Naive thymus-derived CD4-positive, alpha-beta T cell (primary cell): ENCODE data around the gene NXPH3. TPM values are rescaled to one million over a fixed set of nuclear protein-coding genes. Genes with fewer than 3 reads are reported as not detected.
A peak's percentile ranks its signal among the peaks of the same experiment; 100 is the strongest.

Experiments
- ATAC-seq: fragments of 150-1000 bp; cut with Tn5 transposase; 2 replicates; pipeline ENCODE4 v1.10.0; 2021; ENCODE audit warnings: mild to moderate bottlenecking, moderate library complexity
- CTCF ChIA-PET: fragments of 350-600 bp; sonication (Branson Sonifier 250); formaldehyde crosslinking; loops from one replicate; lab custom pipeline; 2021; ENCODE audit warnings: antibody characterized with exemption; lab: Charles Lee
- POLR2A ChIA-PET: fragments of 350-600 bp; sonication (Branson Sonifier 250); formaldehyde crosslinking; loops from one replicate; lab custom pipeline; 2021; ENCODE audit warnings: antibody characterized with exemption, inconsistent platforms; lab: Charles Lee
- DNase-seq, 9 donors: peaks; one replicate each; pipeline versions ENCODE4 v3.0.0 to v3.0.0-alpha.2; 2020 to 2022; ENCODE audit warnings: mixed read lengths in 1 of 9
- H3K27ac ChIP-seq: one replicate; pipeline ENCODE4 v1.7.0; 2013; ENCODE audit warnings: mild to moderate bottlenecking, low read depth, low read length, moderate library complexity
- H3K27me3 ChIP-seq, 2 donors: one replicate each; pipeline ENCODE4 v1.7.0; 2013; ENCODE audit warnings: low read length in 2 of 2, mild to moderate bottlenecking in 2 of 2, moderate library complexity in 2 of 2; ENCODE audit not compliant: control insufficient read depth in 2 of 2, insufficient read depth in 2 of 2
- H3K36me3 ChIP-seq, 3 experiments: 1 replicate in 2 of 3; 2 replicates in 1 of 3; pipeline ENCODE4 v1.7.0; 2013; ENCODE audit warnings: low read length in 3 of 3, mild to moderate bottlenecking in 3 of 3, moderate library complexity in 1 of 3; ENCODE audit not compliant: insufficient read depth in 3 of 3, control insufficient read depth in 2 of 3
- H3K4me1 ChIP-seq, 2 donors: one replicate each; pipeline ENCODE4 v1.7.0; 2013; ENCODE audit warnings: low read length in 2 of 2, mild to moderate bottlenecking in 2 of 2, moderate library complexity in 1 of 2; ENCODE audit not compliant: control insufficient read depth in 2 of 2, insufficient read depth in 2 of 2
- H3K4me3 ChIP-seq: 2 replicates; pipeline ENCODE4 v1.7.0; 2013; ENCODE audit warnings: mild to moderate bottlenecking, low read length
- H3K9me3 ChIP-seq, 3 experiments: 1 replicate in 2 of 3; 2 replicates in 1 of 3; pipeline ENCODE4 v1.7.0; 2013; ENCODE audit warnings: low read length in 3 of 3; ENCODE audit not compliant: control insufficient read depth in 2 of 3
- H3K27ac Mint-ChIP-seq, 9 donors: one replicate each; pipeline ENCODE4 v1.8.0; 2020 to 2022; ENCODE audit warnings: mixed read lengths in 9 of 9, mild to moderate bottlenecking in 8 of 9, moderate library complexity in 5 of 9, inconsistent platforms in 2 of 9
- H3K27me3 Mint-ChIP-seq, 5 donors: one replicate each; pipeline ENCODE4 v1.8.0; 2021 to 2022; ENCODE audit warnings: mixed read lengths in 5 of 5, mild to moderate bottlenecking in 1 of 5
- H3K36me3 Mint-ChIP-seq, 5 donors: one replicate each; pipeline ENCODE4 v1.8.0; 2020 to 2022; ENCODE audit warnings: mixed read lengths in 5 of 5, mild to moderate bottlenecking in 3 of 5, inconsistent platforms in 1 of 5
- H3K4me1 Mint-ChIP-seq, 7 donors: one replicate each; pipeline ENCODE4 v1.8.0; 2020 to 2022; ENCODE audit warnings: mixed read lengths in 7 of 7, mild to moderate bottlenecking in 3 of 7, inconsistent platforms in 1 of 7
- H3K4me3 Mint-ChIP-seq, 10 donors: one replicate each; pipeline ENCODE4 v1.8.0; 2020 to 2022; ENCODE audit warnings: mild to moderate bottlenecking in 10 of 10, mixed read lengths in 10 of 10, moderate library complexity in 6 of 10, inconsistent platforms in 2 of 10
- H3K9me3 Mint-ChIP-seq, 11 donors: one replicate each; pipeline ENCODE4 v1.8.0; 2020 to 2022; ENCODE audit warnings: mixed read lengths in 11 of 11, mild to moderate bottlenecking in 4 of 11, inconsistent platforms in 1 of 11, moderate library complexity in 1 of 11
- intact Hi-C, 2 donors: fragments of 100-400 bp; cut with micrococcal nuclease; formaldehyde crosslinking; loops; one replicate each; pipeline ENCODE4 v1.15.1; 2023
- polyA plus RNA-seq, 2 donors: library from polyadenylated mRNA; unstranded; fragments of 300-500 nt; fragmentation: Illumina TruSeq; gene quantifications; one replicate each; pipeline ENCODE4 v1.2.3, GENCODE V29; 2021
- total RNA-seq, 6 experiments: library from RNA in 5 of 6; stranded (reverse) in 5 of 6; gene quantifications; 1 replicate in 5 of 6; 2 replicates in 1 of 6; pipeline ENCODE4 v1.2.3 and lab custom pipeline; 2021 to 2026

The NXPH3 gene
- total and polyA plus RNA-seq, 7 experiments from 2014 or later: not detected

DNA sequence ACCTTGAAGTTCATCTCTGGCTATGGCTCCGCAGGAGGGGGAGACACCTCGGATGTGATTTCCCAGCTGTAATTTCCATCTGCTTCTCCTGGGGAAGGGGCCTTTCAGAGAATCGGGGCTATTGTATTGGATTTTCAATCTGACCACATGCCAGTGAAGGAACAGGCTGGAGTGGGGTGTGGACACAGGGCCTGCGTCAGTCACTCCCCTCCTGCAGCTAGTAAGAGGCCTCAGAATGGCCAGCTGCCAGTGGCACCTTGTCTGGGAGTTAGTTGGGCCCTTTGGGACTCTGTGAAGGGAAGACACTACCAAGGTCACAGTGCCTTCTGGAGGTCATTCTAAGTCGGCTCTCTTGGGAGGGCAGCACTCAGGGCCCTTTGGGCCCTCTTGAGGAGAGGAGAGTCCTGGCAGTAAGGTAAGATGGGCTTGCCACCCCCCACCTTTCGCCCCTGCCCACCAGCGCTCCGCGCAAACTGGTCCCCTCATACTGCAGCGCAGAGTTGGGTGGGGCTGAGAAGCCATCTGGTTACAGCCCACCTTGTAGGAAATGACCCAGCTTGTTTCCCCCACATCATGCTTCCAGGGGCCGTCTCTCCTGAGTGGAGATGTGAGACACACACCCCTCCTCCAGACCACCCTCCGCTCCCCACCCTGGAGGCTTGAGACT lies 5.4 kb downstream of the NXPH3 start:
- no peaks in the 10 kb centered on the region for H3K9me3 ChIP-seq
- Mint-ChIP-seq H3K4me3 (no peak overlapping the region), H3K9me3 (peaks cover 0 to 2% (median 0%) of the 10 kb centered on the region in 11 donors), H3K27ac (no peak overlapping the region), H3K27me3 (peaks cover 16 to 27% (median 18%) of the 10 kb centered on the region in 5 donors), H3K4me1 (peaks cover 0 to 7% (median 4%) of the 10 kb centered on the region in 7 donors), H3K36me3 (no peaks in the 10 kb centered on the region)
- H3K27ac ChIP-seq: no peak overlapping the region
- intact Hi-C loops: no loop called here
- no peaks in the 10 kb centered on the region for H3K36me3 ChIP-seq
- H3K4me1 ChIP-seq: peaks cover 3 to 4% of the 10 kb centered on the region in 2 donors
- ChIA-PET POLR2A (interaction anchor here (1.0 kb wide), 1 partner anchor 108 kb away, joined by 3 read pairs; no protein-coding TSS in a partner anchor), CTCF (no interaction called here)
- ATAC-seq (no peak), DNase-seq (no peak)
- H3K27me3 ChIP-seq: peaks cover 0 to 11% of the 10 kb centered on the region in 2 donors
- H3K4me3 ChIP-seq: no peak overlapping the region

DNA sequence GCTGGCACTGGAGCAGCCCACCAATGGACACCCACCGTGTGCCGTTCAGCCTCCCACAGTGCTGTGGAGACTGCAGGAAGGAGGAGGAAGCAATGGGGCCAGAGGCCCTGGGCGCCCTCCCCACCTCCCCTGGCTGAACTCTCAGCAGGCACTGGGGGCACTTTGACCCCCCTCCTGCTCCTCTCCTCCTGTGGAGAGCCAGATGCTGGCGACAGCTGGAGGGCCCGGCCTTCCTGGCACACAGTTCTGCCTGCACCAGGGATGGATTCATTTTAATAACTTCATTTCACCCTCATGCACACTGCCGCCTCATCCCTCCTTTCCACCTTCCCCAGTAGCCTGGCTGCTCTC lies 6.0 kb downstream of the NXPH3 start:
- POLR2A ChIA-PET: no interaction called here
- H3K27ac ChIP-seq: no peak overlapping the region
- H3K27me3 ChIP-seq: peaks cover 0 to 8% of the 10 kb centered on the region in 2 donors
- H3K36me3 ChIP-seq: no peaks in the 10 kb centered on the region
- Mint-ChIP-seq H3K27me3 (peaks cover 16 to 24% (median 17%) of the 10 kb centered on the region in 5 donors), H3K27ac (no peak overlapping the region), H3K4me1 (peaks cover 0 to 7% (median 4%) of the 10 kb centered on the region in 7 donors), H3K36me3 (peaks cover 0 to 1% (median 0%) of the 10 kb centered on the region in 5 donors), H3K4me3 (no peak overlapping the region), H3K9me3 (peaks cover 0 to 2% (median 0%) of the 10 kb centered on the region in 11 donors)
- H3K9me3 ChIP-seq: no peaks in the 10 kb centered on the region
- H3K4me3 ChIP-seq: no peak overlapping the region
- intact Hi-C loops: no loop called here
- DNase-seq (no peak), ATAC-seq (no peak)
- H3K4me1 ChIP-seq: no peaks in the 10 kb centered on the region
- CTCF ChIA-PET: no interaction called here

DNA sequence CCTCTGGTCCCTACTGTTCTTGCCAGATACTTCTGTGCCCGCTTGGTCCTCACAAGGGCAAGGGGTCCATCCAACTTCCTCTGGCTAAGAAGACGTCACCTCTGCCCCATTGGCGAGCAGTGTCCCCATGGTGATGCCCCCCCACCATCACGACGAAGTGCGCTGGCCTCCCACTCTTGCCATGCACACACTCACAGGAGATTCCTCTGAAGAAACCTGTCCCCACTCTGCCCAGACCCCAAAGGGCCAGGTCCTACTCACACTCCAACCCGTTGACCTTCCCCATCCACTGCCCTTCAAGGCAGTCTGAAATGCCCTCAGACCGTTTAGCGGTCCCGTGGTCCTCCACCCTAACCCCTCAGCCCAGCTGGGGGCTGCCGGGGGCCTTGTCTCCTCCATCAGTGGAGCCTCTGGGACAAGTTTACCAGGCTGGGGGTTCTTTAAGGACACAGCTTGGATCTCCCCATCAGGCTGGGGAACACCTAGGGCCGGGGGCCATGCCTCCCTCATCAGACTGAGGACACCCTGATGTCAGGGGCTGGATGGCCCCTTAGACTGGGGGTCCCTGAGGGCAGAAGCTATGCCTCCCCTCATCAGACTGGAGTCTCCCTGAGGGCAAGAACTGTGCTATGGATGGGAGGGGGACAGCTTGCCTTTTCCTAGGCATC lies 6.5 kb downstream of the NXPH3 start:
- H3K9me3 Mint-ChIP-seq: peaks cover 0 to 2% (median 0%) of the 10 kb centered on the region in 11 donors
- peaks cover 0 to 5% (median 0%) of the 10 kb centered on the region in 7 donors for H3K4me1 Mint-ChIP-seq
- Histone ChIP-seq H3K4me1 (no peaks in the 10 kb centered on the region), H3K36me3 (no peaks in the 10 kb centered on the region), H3K4me3 (no peak overlapping the region), H3K27ac (no peak overlapping the region), H3K9me3 (no peaks in the 10 kb centered on the region), H3K27me3 (peaks cover 0 to 2% of the 10 kb centered on the region in 2 donors)
- H3K27me3 Mint-ChIP-seq: peaks cover 11 to 19% (median 14%) of the 10 kb centered on the region in 5 donors
- intact Hi-C loops: no loop called here
- no peak for ATAC-seq
- no peak overlapping the region for H3K4me3 Mint-ChIP-seq
- POLR2A ChIA-PET: no interaction called here
- H3K36me3 Mint-ChIP-seq: peaks cover 0 to 4% (median 0%) of the 10 kb centered on the region in 5 donors
- no peak for DNase-seq
- CTCF ChIA-PET: no interaction called here
- no peak overlapping the region for H3K27ac Mint-ChIP-seq

DNA sequence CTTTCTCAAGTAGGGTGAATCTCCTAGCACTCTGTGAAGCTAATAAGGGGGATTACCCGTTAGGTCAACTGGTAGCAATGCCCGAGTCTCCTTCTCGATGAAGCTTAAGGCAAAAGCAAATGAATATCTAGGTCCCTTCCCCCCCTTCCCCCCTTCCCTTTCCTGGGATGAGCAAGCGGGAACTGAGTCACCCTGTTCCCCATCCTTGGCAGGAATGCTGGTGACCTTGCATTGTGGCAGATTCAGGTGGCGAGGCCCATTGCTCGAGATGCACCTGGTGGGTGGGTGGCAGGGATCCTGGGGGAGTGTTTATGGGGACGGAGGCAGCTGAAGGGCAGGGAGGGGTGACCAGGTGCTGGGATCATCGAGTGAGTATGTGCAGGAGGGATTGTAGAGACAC lies 7.1 kb downstream of the NXPH3 start:
- no peaks in the 10 kb centered on the region for H3K4me1 ChIP-seq
- POLR2A ChIA-PET: interaction anchor here (0.6 kb wide), 1 partner anchor 170 kb away, joined by 4 read pairs; no protein-coding TSS in a partner anchor
- ATAC-seq: no peak

GRCh38 chr17:49583226-49583625 lies 7.6 kb downstream of the NXPH3 start:
- peaks cover 0 to 4% (median 0%) of the 10 kb centered on the region in 5 donors for H3K36me3 Mint-ChIP-seq

More for the DNA sequence above, 7.1 kb downstream of the NXPH3 start:
- H3K4me1 Mint-ChIP-seq: peaks cover 0 to 5% (median 0%) of the 10 kb centered on the region in 7 donors
- no peak overlapping the region for H3K4me3 Mint-ChIP-seq
- peaks cover 0 to 2% (median 0%) of the 10 kb centered on the region in 11 donors for H3K9me3 Mint-ChIP-seq
- H3K36me3 Mint-ChIP-seq: peaks cover 0 to 4% (median 0%) of the 10 kb centered on the region in 5 donors
- Histone ChIP-seq H3K9me3 (no peaks in the 10 kb centered on the region), H3K27ac (no peak overlapping the region), H3K4me3 (no peak overlapping the region), H3K36me3 (no peaks in the 10 kb centered on the region), H3K27me3 (no peaks in the 10 kb centered on the region)
- intact Hi-C loops: no loop called here
- DNase-seq: no peak
- H3K27me3 Mint-ChIP-seq: peaks cover 6 to 13% (median 8%) of the 10 kb centered on the region in 5 donors
- CTCF ChIA-PET: no interaction called here
- no peak overlapping the region for H3K27ac Mint-ChIP-seq

GRCh38 chr17:49583889-49584288 lies 8.2 kb downstream of the NXPH3 start:
- POLR2A ChIA-PET: no interaction called here
- no peak overlapping the region for H3K27ac ChIP-seq
- peaks cover 0 to 4% (median 0%) of the 10 kb centered on the region in 5 donors for H3K36me3 Mint-ChIP-seq
- peaks cover 0 to 5% (median 0%) of the 10 kb centered on the region in 7 donors for H3K4me1 Mint-ChIP-seq
- H3K9me3 Mint-ChIP-seq: peaks cover 0 to 2% (median 0%) of the 10 kb centered on the region in 11 donors
- H3K4me3 ChIP-seq: no peak overlapping the region
- H3K4me3 Mint-ChIP-seq: no peak overlapping the region
- CTCF ChIA-PET: no interaction called here
- H3K27ac Mint-ChIP-seq: peak overlapping the region in 4 of 9 donors; percentile 10 to 76 (median 37)
- ATAC-seq (no peak), DNase-seq (no peak)
- intact Hi-C loops: no loop called here
- no peaks in the 10 kb centered on the region for H3K9me3 ChIP-seq
- H3K27me3 ChIP-seq: no peaks in the 10 kb centered on the region
- H3K36me3 ChIP-seq: no peaks in the 10 kb centered on the region
- H3K27me3 Mint-ChIP-seq: peaks cover 0 to 2% (median 2%) of the 10 kb centered on the region in 5 donors
- H3K4me1 ChIP-seq: no peaks in the 10 kb centered on the region

More at GRCh38 chr17:49583226-49583625, 7.6 kb downstream of the NXPH3 start:
- Histone ChIP-seq H3K4me3 (no peak overlapping the region), H3K4me1 (no peaks in the 10 kb centered on the region), H3K9me3 (no peaks in the 10 kb centered on the region), H3K27me3 (no peaks in the 10 kb centered on the region), H3K36me3 (no peaks in the 10 kb centered on the region), H3K27ac (no peak overlapping the region)
- H3K4me3 Mint-ChIP-seq: no peak overlapping the region
- peaks cover 0 to 2% (median 0%) of the 10 kb centered on the region in 11 donors for H3K9me3 Mint-ChIP-seq
- ChIA-PET CTCF (no interaction called here), POLR2A (interaction anchor here (0.6 kb wide), 1 partner anchor 169 kb away, joined by 4 read pairs; no protein-coding TSS in a partner anchor)
- DNase-seq: no peak
- no peak for ATAC-seq
- intact Hi-C loops: no loop called here
- H3K4me1 Mint-ChIP-seq: peaks cover 0 to 5% (median 0%) of the 10 kb centered on the region in 7 donors
- no peak overlapping the region for H3K27ac Mint-ChIP-seq
- H3K27me3 Mint-ChIP-seq: peaks cover 1 to 9% (median 5%) of the 10 kb centered on the region in 5 donors
